Lower lobe of right lung (tissue), 2 donors: ENCODE measurements around the gene ST8SIA5. TPM values are rescaled to one million over a fixed set of nuclear protein-coding genes. Genes with fewer than 3 reads are reported as not detected.

Experiments used
- ATAC-seq, 2 donors: fragments of 200-7000 bp; cut with Tn5 transposase; one replicate each; pipeline ENCODE4 v1.9.1; 2020 to 2022; ENCODE audit warnings: mild to moderate bottlenecking in 2 of 2, moderate library complexity in 2 of 2
- DNase-seq: peaks from one replicate; pipeline ENCODE4 v3.0.0-alpha.2; 2020
- H3K27ac ChIP-seq: fragments of 200-600 bp; one replicate; pipeline ENCODE4 v1.8.0; 2022
- H3K27me3 ChIP-seq: fragments of 200-600 bp; one replicate; pipeline ENCODE4 v1.8.0; 2022; ENCODE audit warnings: low read depth
- H3K36me3 ChIP-seq: fragments of 200-600 bp; one replicate; pipeline ENCODE4 v1.8.0; 2022; ENCODE audit warnings: mild to moderate bottlenecking
- H3K4me1 ChIP-seq: fragments of 200-600 bp; one replicate; pipeline ENCODE4 v1.8.0; 2022
- H3K4me3 ChIP-seq: fragments of 200-600 bp; one replicate; pipeline ENCODE4 v1.8.0; 2022; ENCODE audit warnings: mild to moderate bottlenecking
- H3K9me3 ChIP-seq: fragments of 200-600 bp; one replicate; pipeline ENCODE4 v1.8.0; 2022
- intact Hi-C: fragments of 100-400 bp; cut with DNase I; formaldehyde crosslinking; loops from one replicate; pipeline ENCODE4 v1.11.0; 2022
- total RNA-seq: library from RNA; stranded (reverse); fragmentation: NEBNext Ultra II Directional; extraction: Animal tissue kit (Norgen Biotek cat#: 25700); gene quantifications from one replicate; pipeline ENCODE4 v1.2.1, GENCODE V29; 2021
- TF ChIP-seq, protein P1 (sequence below): fragments of 200-600 bp; IDR thresholded peaks from one replicate; pipeline ENCODE4 v1.8.0; 2022; ENCODE audit warnings: antibody characterized with exemption, mild to moderate bottlenecking
- donor health status: DM: no; HTN: yes; CAD: no; lungs with severe emphysema.

ST8SIA5 gene
- total RNA-seq, 1 donor from 2014 or later: not detected

DNA sequence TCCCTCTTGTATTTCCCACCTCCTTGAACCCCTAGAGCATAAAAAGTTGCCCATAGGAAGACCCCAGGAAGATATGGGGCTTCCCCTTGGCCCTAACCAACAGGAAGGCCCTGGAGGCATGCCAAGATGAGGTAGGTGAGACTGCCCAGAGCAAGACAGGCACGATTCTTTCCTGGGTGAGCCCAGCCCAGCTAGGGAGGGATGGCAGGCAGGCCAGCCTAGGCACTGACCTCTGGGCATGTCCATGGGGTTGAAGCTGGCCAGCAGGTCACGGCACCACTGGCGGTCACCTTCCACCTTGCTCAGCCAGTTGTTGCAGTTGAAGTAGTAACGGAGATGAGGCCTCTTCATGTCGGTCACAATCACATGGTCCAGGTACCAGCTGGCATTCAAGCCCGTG is 117.5 kb downstream of the ST8SIA5 start:
- no peaks in the 10 kb centered on the region for H3K27me3 ChIP-seq
- no peak overlapping the region for H3K4me3 ChIP-seq
- no peak for DNase-seq
- no peaks in the 10 kb centered on the region for H3K4me1 ChIP-seq
- H3K27ac ChIP-seq: no peak overlapping the region
- ATAC-seq: no peak
- intact Hi-C loops: no loop called here
- H3K36me3 ChIP-seq: no peaks in the 10 kb centered on the region
- no peaks in the 10 kb centered on the region for H3K9me3 ChIP-seq
- TF ChIP-seq, protein P1, sequence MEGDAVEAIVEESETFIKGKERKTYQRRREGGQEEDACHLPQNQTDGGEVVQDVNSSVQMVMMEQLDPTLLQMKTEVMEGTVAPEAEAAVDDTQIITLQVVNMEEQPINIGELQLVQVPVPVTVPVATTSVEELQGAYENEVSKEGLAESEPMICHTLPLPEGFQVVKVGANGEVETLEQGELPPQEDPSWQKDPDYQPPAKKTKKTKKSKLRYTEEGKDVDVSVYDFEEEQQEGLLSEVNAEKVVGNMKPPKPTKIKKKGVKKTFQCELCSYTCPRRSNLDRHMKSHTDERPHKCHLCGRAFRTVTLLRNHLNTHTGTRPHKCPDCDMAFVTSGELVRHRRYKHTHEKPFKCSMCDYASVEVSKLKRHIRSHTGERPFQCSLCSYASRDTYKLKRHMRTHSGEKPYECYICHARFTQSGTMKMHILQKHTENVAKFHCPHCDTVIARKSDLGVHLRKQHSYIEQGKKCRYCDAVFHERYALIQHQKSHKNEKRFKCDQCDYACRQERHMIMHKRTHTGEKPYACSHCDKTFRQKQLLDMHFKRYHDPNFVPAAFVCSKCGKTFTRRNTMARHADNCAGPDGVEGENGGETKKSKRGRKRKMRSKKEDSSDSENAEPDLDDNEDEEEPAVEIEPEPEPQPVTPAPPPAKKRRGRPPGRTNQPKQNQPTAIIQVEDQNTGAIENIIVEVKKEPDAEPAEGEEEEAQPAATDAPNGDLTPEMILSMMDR: no peak

DNA sequence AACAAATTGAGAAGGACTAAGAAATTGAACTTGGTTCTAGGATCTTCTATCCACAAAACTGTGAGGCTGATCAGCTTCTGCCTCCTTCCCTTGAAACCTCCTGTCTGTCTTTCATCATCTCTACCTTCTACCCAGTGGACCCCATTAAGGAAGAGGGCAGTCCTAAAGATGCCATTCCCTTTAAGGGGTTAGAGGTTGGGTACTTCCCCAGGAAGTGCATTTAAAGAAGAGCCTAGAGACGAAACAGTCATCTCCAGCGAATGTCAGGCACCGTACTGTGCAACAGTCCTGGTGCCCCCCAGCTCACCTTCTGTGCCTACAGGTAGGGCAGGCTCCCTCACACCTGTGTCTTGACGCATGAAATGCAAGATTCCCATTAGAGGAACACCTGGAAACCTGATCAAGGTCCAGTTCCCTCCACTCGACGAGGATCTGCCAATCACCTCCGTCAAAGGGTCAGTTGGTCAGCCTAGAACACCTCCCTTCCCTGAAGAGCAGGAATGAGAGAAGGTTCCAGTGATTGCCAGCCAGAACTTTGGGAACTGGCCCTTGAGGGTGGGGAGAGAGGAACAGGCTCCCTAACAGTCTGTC is 120.7 kb downstream of the ST8SIA5 start:
- intact Hi-C loops: no loop called here
- Histone ChIP-seq H3K4me1 (no peaks in the 10 kb centered on the region), H3K36me3 (no peaks in the 10 kb centered on the region), H3K4me3 (no peak overlapping the region), H3K9me3 (peaks cover 3% of the 10 kb centered on the region), H3K27ac (no peak overlapping the region), H3K27me3 (no peaks in the 10 kb centered on the region)
- no peak for ATAC-seq
- TF ChIP-seq, protein P1: no peak
- DNase-seq: no peak

DNA sequence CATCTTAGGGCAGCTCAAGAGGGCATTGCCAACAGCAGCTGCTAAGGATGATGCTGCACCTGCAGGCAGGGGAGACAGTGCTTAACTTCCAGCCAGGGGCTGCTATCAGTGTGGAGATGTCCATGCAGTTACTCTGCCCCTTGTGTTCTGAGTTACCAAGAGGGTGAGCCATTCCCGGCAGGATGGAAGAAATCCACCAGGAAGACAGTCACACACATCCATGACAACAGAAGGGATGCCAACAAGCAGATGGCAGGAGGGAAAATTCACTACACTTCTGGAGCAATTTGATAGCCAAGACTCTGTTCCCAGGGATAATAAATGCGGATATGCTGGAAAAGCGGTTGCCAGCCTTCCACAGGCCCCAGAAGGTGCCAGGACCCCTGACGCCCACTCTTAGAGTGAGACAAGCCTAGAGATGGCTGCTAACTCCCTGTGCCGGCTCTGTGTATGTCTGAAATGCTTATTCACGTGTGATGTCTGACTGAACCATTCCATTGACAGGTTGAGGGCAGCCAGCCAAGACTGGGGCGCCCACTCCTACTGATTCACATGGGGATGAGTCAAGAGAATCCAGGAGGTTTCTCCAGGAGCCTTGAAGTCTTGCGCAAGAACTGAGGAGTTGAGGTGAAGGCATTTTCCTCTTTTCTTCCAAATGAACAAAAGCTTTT is 124.3 kb downstream of the ST8SIA5 start:
- H3K4me1 ChIP-seq: no peaks in the 10 kb centered on the region
- TF ChIP-seq, protein P1: no peak
- no peaks in the 10 kb centered on the region for H3K36me3 ChIP-seq
- peaks cover 3% of the 10 kb centered on the region for H3K9me3 ChIP-seq
- ATAC-seq: no peak
- DNase-seq: no peak
- peaks cover 4% of the 10 kb centered on the region for H3K27me3 ChIP-seq
- H3K27ac ChIP-seq: no peak overlapping the region
- intact Hi-C loops: no loop called here
- H3K4me3 ChIP-seq: no peak overlapping the region

DNA sequence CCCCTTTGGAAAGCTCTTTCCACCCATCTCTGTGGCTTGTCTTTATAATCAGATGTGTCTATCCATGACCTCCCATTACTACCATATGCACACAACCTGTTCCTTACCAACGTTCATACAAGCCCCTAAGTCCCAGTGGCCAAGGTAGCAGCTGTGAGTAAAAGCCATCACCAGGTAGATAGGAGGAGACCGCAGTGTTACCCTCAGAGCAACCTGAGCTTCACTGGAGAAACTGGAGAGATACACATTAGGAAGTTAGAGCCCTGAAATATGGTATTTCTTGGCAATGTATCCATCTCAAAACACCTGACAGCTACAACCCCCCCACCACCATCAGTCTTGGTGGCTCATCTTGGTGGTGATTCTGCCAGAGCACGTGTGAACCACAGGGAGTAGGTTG is 125.9 kb downstream of the ST8SIA5 start:
- Histone ChIP-seq H3K4me3 (no peak overlapping the region), H3K27me3 (peaks cover 4% of the 10 kb centered on the region), H3K27ac (no peak overlapping the region), H3K4me1 (no peaks in the 10 kb centered on the region), H3K36me3 (no peaks in the 10 kb centered on the region), H3K9me3 (peaks cover 3% of the 10 kb centered on the region)
- intact Hi-C loops: no loop called here
- TF ChIP-seq, protein P1: no peak
- DNase-seq: no peak
- no peak for ATAC-seq

DNA sequence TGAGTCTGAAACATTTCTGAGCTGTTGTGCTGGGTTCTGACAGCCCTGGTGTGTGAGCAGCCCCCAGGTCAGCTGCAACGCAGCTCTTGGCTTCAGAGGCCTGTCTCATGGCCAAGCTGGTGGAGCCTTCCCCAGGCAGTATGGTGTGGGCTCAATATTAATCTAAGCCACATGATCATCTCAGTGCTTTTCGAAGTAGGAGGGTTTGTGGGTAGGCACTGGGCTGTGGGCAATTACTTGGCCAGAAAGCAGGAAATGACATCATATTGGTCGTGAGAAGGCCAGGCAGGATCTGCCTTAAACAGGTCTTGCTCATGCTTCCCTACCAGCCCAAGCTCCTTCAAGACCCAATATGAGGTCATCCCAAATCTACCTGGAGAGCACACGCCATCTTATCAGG is 126.7 kb downstream of the ST8SIA5 start:
- Histone ChIP-seq H3K36me3 (no peaks in the 10 kb centered on the region), H3K4me1 (no peaks in the 10 kb centered on the region), H3K27ac (no peak overlapping the region), H3K27me3 (peaks cover 4% of the 10 kb centered on the region), H3K9me3 (peaks cover 3% of the 10 kb centered on the region), H3K4me3 (no peak overlapping the region)
- DNase-seq (no peak), ATAC-seq (no peak)
- intact Hi-C loops: no loop called here
- TF ChIP-seq, protein P1: no peak
